Measurements from ENCODE around the gene MSANTD1. TPM values are rescaled to one million over a fixed set of nuclear protein-coding genes. Genes with fewer than 3 reads are reported as not detected.

MSANTD1 gene
- total RNA-seq, 2 donors from 2014 or later = 1.4 to 2.8 TPM

DNA sequence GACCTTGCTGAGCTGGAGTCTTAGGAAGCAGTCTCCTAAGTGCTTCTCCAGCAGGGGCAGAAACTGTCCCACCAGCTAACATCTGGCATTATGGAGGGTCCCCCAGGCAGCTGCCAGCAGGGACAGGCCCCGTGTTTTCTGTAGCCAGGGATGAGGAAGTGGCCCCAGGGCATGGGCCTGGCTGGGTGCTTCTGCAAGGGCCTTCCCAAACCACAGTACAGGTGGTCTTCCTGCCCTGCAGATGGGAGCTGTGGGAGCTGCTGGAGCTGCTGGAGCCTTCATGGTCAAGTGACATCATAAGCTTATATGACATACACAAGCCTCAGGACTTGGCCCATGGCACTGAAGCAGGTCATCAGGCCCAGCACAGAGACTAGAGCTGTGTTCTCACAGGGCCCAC, 5.0 kb upstream of the MSANTD1 start:
- peaks cover 0 to 8% of the 10 kb centered on the region in 2 donors for H3K4me1 ChIP-seq (ENCODE audit: control insufficient read depth in 1 of 2, low read depth in 2 of 2)
- H3K27me3 ChIP-seq (replicated peaks; ENCODE audit: insufficient read depth) = no peaks in the 10 kb centered on the region
- no peak overlapping the region for H3K4me3 ChIP-seq
- peaks cover 11% of the 10 kb centered on the region for H3K36me3 ChIP-seq
- H3K27ac ChIP-seq = no peak overlapping the region
- ATAC-seq (ENCODE audit: insufficient number of reproducible peaks, low FRiP score, low read depth) (no peak), DNase-seq (ENCODE audit: low spot score) (no peak)
- H3K9me3 ChIP-seq = no peaks in the 10 kb centered on the region
- TF ChIP-seq, protein P1, sequence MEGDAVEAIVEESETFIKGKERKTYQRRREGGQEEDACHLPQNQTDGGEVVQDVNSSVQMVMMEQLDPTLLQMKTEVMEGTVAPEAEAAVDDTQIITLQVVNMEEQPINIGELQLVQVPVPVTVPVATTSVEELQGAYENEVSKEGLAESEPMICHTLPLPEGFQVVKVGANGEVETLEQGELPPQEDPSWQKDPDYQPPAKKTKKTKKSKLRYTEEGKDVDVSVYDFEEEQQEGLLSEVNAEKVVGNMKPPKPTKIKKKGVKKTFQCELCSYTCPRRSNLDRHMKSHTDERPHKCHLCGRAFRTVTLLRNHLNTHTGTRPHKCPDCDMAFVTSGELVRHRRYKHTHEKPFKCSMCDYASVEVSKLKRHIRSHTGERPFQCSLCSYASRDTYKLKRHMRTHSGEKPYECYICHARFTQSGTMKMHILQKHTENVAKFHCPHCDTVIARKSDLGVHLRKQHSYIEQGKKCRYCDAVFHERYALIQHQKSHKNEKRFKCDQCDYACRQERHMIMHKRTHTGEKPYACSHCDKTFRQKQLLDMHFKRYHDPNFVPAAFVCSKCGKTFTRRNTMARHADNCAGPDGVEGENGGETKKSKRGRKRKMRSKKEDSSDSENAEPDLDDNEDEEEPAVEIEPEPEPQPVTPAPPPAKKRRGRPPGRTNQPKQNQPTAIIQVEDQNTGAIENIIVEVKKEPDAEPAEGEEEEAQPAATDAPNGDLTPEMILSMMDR (IDR thresholded peaks at IDR 0.05) = no peak

DNA sequence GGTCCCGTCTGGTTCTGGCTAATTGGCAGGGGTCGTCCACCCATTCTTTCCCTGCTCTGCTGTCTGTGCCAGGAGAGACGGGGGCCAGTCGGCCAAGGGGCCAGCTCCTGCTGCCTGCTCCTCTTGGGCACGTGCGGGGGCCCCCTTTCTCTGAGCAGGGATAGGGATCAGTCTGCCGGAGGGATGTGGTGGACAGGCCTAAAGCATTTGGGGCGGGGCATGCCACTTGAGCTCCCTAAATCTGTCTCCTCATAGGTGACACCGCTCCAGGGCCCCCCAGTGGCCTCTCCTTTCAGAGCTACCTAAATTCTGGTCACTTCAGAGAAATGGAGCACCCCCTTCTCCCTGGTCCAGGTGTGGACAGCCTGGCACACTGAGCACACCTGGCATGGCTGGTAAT, 4.2 kb upstream of the MSANTD1 start:
- Histone ChIP-seq H3K4me3 (no peak overlapping the region), H3K36me3 (peaks cover 4% of the 10 kb centered on the region), H3K4me1 (ENCODE audit: control insufficient read depth in 1 of 2, low read depth in 2 of 2) (peaks cover 0 to 8% of the 10 kb centered on the region in 2 donors), H3K27me3 (replicated peaks; ENCODE audit: insufficient read depth) (no peaks in the 10 kb centered on the region), H3K27ac (no peak overlapping the region), H3K9me3 (no peaks in the 10 kb centered on the region)
- ATAC-seq (ENCODE audit: insufficient number of reproducible peaks, low FRiP score, low read depth) (no peak), DNase-seq (ENCODE audit: low spot score) (no peak)
- TF ChIP-seq, protein P1 (IDR thresholded peaks at IDR 0.05) = no peak

- no peak overlapping the region for H3K27ac ChIP-seq
- H3K27me3 ChIP-seq (replicated peaks; ENCODE audit: insufficient read depth) = no peaks in the 10 kb centered on the region
- peaks cover 0 to 8% of the 10 kb centered on the region in 2 donors for H3K4me1 ChIP-seq (ENCODE audit: control insufficient read depth in 1 of 2, low read depth in 2 of 2)
- H3K9me3 ChIP-seq = no peaks in the 10 kb centered on the region
- TF ChIP-seq, protein P1 (IDR thresholded peaks at IDR 0.05) = no peak
- DNase-seq (ENCODE audit: low spot score) = no peak
- no peak for ATAC-seq (ENCODE audit: insufficient number of reproducible peaks, low FRiP score, low read depth)
- H3K36me3 ChIP-seq = no peaks in the 10 kb centered on the region
- H3K4me3 ChIP-seq = no peak overlapping the region
These were observed 3.3 kb upstream of the MSANTD1 start for GRCh38 chr4:3245676-3246075.

DNA sequence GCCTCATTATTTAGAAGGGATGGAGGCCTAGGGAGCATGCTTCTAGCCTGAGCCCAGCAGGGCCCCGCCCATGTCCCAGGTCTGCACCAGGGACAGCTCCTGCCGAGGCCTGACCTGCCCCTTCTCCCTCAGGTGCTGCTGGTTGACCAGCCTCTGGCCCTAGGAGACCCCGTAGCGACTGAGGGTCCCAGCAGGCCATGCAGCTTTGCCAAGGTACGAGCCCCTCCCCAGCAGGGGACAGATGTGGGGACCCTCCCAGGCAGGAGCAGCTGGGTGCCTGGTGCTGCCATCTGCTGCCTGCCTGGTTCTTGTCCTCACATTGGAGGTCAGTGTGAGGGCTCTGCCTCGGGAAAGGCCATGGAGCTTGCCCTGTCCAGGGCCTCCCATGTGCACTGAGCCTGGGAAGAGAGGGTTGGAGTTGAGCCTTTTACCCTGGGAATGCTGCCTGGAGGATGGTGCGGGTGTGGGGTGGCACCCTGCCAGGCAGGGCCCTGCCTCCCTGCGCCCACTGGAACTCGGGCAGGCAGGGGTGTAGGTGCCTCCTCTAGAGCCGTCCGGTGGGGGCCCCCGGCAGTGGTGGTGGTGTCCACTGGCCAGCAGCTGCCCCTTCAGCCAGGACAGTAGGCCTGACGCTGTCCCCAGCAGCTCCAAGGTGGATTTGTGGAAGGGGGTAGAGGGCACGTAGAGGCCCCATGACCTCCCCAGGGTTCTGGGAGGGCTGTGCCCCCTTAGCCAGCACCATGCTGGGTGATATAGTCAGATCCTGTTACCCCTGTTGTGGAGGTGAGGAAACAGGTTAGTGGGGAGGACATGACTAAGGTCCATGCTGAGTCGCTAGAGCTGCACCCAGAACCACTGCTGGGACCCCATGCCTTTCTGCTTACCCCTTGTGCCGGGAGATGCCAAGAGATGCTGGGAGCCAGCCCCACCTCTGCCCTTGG, 2.2 kb upstream of the MSANTD1 start:
- Histone ChIP-seq H3K27ac (no peak overlapping the region), H3K4me3 (no peak overlapping the region), H3K9me3 (no peaks in the 10 kb centered on the region), H3K4me1 (ENCODE audit: control insufficient read depth in 1 of 2, low read depth in 2 of 2) (peaks cover 0 to under 1% of the 10 kb centered on the region in 2 donors), H3K36me3 (no peaks in the 10 kb centered on the region), H3K27me3 (replicated peaks; ENCODE audit: insufficient read depth) (no peaks in the 10 kb centered on the region)
- TF ChIP-seq, protein P1 (IDR thresholded peaks at IDR 0.05) = no peak
- ATAC-seq (ENCODE audit: insufficient number of reproducible peaks, low FRiP score, low read depth) (no peak), DNase-seq (ENCODE audit: low spot score) (no peak)

- DNase-seq (ENCODE audit: low spot score) = no peak
- no peak for ATAC-seq (ENCODE audit: insufficient number of reproducible peaks, low FRiP score, low read depth)
- Histone ChIP-seq H3K36me3 (no peaks in the 10 kb centered on the region), H3K27me3 (replicated peaks; ENCODE audit: insufficient read depth) (no peaks in the 10 kb centered on the region), H3K4me3 (no peak overlapping the region), H3K9me3 (no peaks in the 10 kb centered on the region), H3K27ac (no peak overlapping the region), H3K4me1 (ENCODE audit: control insufficient read depth in 1 of 2, low read depth in 2 of 2) (no peaks in the 10 kb centered on the region)
- TF ChIP-seq, protein P1 (IDR thresholded peaks at IDR 0.05) = no peak
These were observed 1.4 kb upstream of the MSANTD1 start for GRCh38 chr4:3247399-3248177.
